Effector memory CD4-positive, alpha-beta T cell (primary cell): Measurements from ENCODE around the gene PILRB.

Experiments
- DNase-seq, 3 donors: peaks; one replicate each; pipeline ENCODE4 v3.0.0-alpha.2; 2020
- H3K27ac ChIP-seq: 2 replicates; pipeline ENCODE4 v1.7.0; 2013; ENCODE audit warnings: mild to moderate bottlenecking, low read length, moderate library complexity; ENCODE audit not compliant: insufficient read depth, poor library complexity, severe bottlenecking
- H3K27me3 ChIP-seq: replicated peaks from 2 replicates; pipeline ENCODE4 v1.7.0; 2013; ENCODE audit warnings: mild to moderate bottlenecking, low read length; ENCODE audit not compliant: insufficient read depth, control insufficient read depth, poor library complexity, severe bottlenecking
- H3K36me3 ChIP-seq: 2 replicates; pipeline ENCODE4 v1.7.0; 2013; ENCODE audit warnings: mild to moderate bottlenecking, low read length, moderate library complexity; ENCODE audit not compliant: control insufficient read depth, insufficient read depth
- H3K4me1 ChIP-seq: 2 replicates; pipeline ENCODE4 v1.7.0; 2013; ENCODE audit warnings: low read length, mild to moderate bottlenecking; ENCODE audit not compliant: control insufficient read depth, insufficient read depth, poor library complexity, severe bottlenecking
- H3K4me3 ChIP-seq: 2 replicates; pipeline ENCODE4 v1.7.0; 2013; ENCODE audit warnings: low read length, low read depth, mild to moderate bottlenecking; ENCODE audit not compliant: insufficient read depth, poor library complexity, severe bottlenecking
- H3K9me3 ChIP-seq: 2 replicates; pipeline ENCODE4 v1.7.0; 2013; ENCODE audit warnings: mild to moderate bottlenecking, low read length, moderate library complexity; ENCODE audit not compliant: control insufficient read depth

PILRB gene

DNA sequence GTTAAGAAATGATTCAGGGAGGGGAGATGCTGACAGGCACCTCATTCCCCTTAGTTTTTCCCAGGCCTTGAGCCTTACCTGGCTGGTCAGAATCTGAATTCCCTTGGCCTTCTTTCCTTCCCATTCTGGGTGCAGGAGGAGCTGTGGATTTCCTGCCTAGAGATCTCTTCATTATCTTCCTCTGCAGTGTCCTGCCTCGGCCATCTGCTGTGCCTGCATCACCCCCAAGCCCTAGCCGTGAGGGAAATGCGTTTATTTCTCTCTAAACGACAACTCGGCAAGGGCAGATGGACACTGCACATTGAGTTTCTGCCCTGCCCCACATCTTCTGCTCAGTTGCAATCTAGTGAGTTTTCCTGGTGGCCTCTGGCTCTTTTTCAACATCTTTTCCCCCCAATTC is 43.9 kb downstream of the PILRB start:
- no peaks in the 10 kb centered on the region for H3K27me3 ChIP-seq
- H3K4me1 ChIP-seq: no peaks in the 10 kb centered on the region
- no peaks in the 10 kb centered on the region for H3K9me3 ChIP-seq
- H3K27ac ChIP-seq: no peak overlapping the region
- H3K4me3 ChIP-seq: no peak overlapping the region
- H3K36me3 ChIP-seq: no peaks in the 10 kb centered on the region
- no peak for DNase-seq

DNA sequence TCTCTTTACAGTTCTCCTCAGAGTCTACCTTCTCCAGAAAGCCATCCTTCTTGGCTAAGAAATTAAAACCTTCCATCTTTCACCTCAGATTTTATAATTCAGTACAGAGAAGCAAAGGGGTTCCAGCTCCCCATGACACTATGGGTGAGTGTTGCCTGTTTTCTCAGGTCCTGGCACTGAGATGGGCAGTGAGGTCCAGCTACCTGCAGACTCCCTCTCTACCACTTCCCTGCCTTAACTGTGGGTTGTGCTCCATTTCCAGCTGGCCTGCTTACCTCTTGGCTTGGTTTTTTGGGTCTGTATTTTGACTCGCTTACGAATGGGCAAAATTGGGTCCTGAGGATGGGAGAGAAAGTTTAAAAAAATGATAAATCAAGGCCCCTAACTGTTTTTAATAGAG is 44.3 kb downstream of the PILRB start:
- Histone ChIP-seq H3K27ac (no peak overlapping the region), H3K9me3 (no peaks in the 10 kb centered on the region), H3K4me3 (no peak overlapping the region), H3K27me3 (no peaks in the 10 kb centered on the region), H3K4me1 (no peaks in the 10 kb centered on the region), H3K36me3 (no peaks in the 10 kb centered on the region)
- no peak for DNase-seq

DNA sequence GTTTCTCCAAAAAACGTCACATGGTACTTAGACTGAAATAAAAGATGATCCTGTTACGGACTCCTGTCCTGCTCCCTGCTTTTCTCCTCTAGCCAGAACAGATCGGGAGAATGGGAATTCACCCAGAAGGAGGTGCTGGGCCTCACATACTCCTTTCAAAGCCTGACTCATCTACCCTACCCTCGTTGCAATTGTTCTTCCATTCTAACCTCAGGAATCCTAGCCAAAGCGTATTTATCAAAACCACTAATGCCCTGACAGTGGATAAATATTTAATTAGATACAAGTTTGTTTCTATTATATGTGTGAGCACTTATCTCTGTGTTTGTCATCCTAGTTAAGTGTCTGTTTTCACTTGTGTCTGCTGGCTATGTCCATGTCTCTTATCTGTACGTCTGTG is 48.9 kb downstream of the PILRB start:
- Histone ChIP-seq H3K4me1 (no peaks in the 10 kb centered on the region), H3K27ac (no peak overlapping the region), H3K4me3 (no peak overlapping the region), H3K9me3 (no peaks in the 10 kb centered on the region), H3K27me3 (no peaks in the 10 kb centered on the region), H3K36me3 (no peaks in the 10 kb centered on the region)
- no peak for DNase-seq

GRCh38 chr7:100407285-100408180 is 49.6 kb downstream of the PILRB start:
- Histone ChIP-seq H3K9me3 (no peaks in the 10 kb centered on the region), H3K4me3 (no peak overlapping the region), H3K27me3 (no peaks in the 10 kb centered on the region), H3K4me1 (no peaks in the 10 kb centered on the region), H3K27ac (no peak overlapping the region), H3K36me3 (no peaks in the 10 kb centered on the region)
- no peak for DNase-seq

DNA sequence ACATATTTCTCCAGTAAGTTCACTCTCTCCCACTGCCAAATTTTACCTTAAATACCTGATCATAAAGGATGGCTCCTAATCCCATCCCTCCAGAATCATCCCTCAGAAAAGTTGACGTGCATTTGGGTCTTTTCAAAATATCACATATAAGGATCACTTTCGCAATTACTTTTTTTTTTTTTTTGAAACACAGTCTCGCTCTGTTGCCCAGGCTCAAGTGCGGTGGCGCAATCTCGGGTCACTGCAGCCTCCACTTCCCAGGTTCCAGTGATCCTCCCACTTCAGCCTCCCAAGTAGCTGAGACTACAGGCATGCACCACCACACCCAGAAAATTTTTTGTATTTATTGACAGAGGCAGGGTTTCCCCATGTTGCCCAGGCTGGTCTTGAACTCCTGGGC is 53.2 kb downstream of the PILRB start:
- Histone ChIP-seq H3K27me3 (no peaks in the 10 kb centered on the region), H3K9me3 (no peaks in the 10 kb centered on the region), H3K4me3 (no peak overlapping the region), H3K27ac (no peak overlapping the region), H3K36me3 (no peaks in the 10 kb centered on the region), H3K4me1 (no peaks in the 10 kb centered on the region)
- DNase-seq: no peak

GRCh38 chr7:100413346-100413745 is 55.4 kb downstream of the PILRB start:
- no peaks in the 10 kb centered on the region for H3K27me3 ChIP-seq
- H3K4me1 ChIP-seq: no peaks in the 10 kb centered on the region
- H3K36me3 ChIP-seq: no peaks in the 10 kb centered on the region
- no peak for DNase-seq
- no peak overlapping the region for H3K27ac ChIP-seq
- no peak overlapping the region for H3K4me3 ChIP-seq
- no peaks in the 10 kb centered on the region for H3K9me3 ChIP-seq

GRCh38 chr7:100413889-100414288 is 56.0 kb downstream of the PILRB start:
- Histone ChIP-seq H3K4me3 (no peak overlapping the region), H3K4me1 (no peaks in the 10 kb centered on the region), H3K36me3 (no peaks in the 10 kb centered on the region), H3K9me3 (no peaks in the 10 kb centered on the region), H3K27me3 (no peaks in the 10 kb centered on the region), H3K27ac (no peak overlapping the region)
- no peak for DNase-seq

DNA sequence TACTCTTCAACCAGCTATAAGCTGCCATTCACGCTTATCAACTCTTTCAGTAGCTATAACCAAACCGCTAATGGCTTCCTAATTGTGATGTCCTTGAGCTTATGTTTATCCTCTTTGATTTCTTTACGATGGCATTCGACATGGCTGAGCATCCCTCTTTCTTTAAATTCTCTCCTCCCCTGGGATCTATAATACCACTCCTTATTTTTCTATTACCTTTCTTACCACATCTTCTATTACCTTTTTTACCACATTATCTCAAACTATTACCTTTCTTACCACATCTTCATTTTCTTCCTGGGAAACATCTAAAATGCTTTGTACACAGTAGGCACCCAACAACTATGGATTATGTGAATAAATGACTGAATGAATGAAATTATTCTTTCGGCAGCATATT is 57.5 kb downstream of the PILRB start:
- Histone ChIP-seq H3K4me3 (no peak overlapping the region), H3K4me1 (no peaks in the 10 kb centered on the region), H3K9me3 (no peaks in the 10 kb centered on the region), H3K27ac (no peak overlapping the region), H3K36me3 (no peaks in the 10 kb centered on the region), H3K27me3 (no peaks in the 10 kb centered on the region)
- DNase-seq: no peak
